Glutamatergic neuron (in vitro differentiated cells): ENCODE measurements around the gene FANCI. TPM values are rescaled to one million over a fixed set of nuclear protein-coding genes. Genes with fewer than 3 reads are reported as not detected.

Source experiments
- DNase-seq: peaks from one replicate; pipeline ENCODE4 v3.0.0; 2022
- H3K27ac Mint-ChIP-seq: one replicate; pipeline ENCODE4 v1.8.0; 2020; ENCODE audit warnings: mild to moderate bottlenecking, mixed read lengths, inconsistent platforms; ENCODE audit not compliant: unreplicated experiment
- H3K27me3 Mint-ChIP-seq: one replicate; pipeline ENCODE4 v1.8.0; 2020; ENCODE audit warnings: mild to moderate bottlenecking, moderate library complexity, mixed read lengths, inconsistent platforms; ENCODE audit not compliant: unreplicated experiment
- H3K36me3 Mint-ChIP-seq: one replicate; pipeline ENCODE4 v1.8.0; 2020; ENCODE audit warnings: mild to moderate bottlenecking, mixed read lengths, inconsistent platforms; ENCODE audit not compliant: unreplicated experiment
- H3K4me1 Mint-ChIP-seq: one replicate; pipeline ENCODE4 v1.8.0; 2020; ENCODE audit warnings: mild to moderate bottlenecking, low read depth, mixed read lengths, inconsistent platforms; ENCODE audit not compliant: unreplicated experiment
- H3K4me3 Mint-ChIP-seq: one replicate; pipeline ENCODE4 v1.8.0; 2020; ENCODE audit warnings: mild to moderate bottlenecking, mixed read lengths, inconsistent platforms; ENCODE audit not compliant: unreplicated experiment
- H3K9me3 Mint-ChIP-seq: one replicate; pipeline ENCODE4 v1.8.0; 2020; ENCODE audit warnings: mild to moderate bottlenecking, moderate library complexity, mixed read lengths, inconsistent platforms; ENCODE audit not compliant: unreplicated experiment
- total RNA-seq: library from RNA; stranded (reverse); fragmentation: NEBNext Ultra II Directional; extraction: Animal tissue kit (Norgen Biotek cat#: 25700); gene quantifications from one replicate; pipeline ENCODE4 v1.2.1, GENCODE V29; 2021; ENCODE audit not compliant: unreplicated experiment
- TF ChIP-seq, protein P1 (sequence below): fragments of 200-600 bp; sonication (generic); IDR thresholded peaks from one replicate; pipeline ENCODE4 v1.5.0; 2021; ENCODE audit not compliant: partially characterized antibody, unreplicated experiment

Gene FANCI
- total RNA-seq, 1 donor from 2014 or later = 15.8 TPM

- H3K27me3 Mint-ChIP-seq = no peaks in the 10 kb centered on the region
- H3K4me1 Mint-ChIP-seq = no peaks in the 10 kb centered on the region
- no peak overlapping the region for H3K27ac Mint-ChIP-seq
- DNase-seq = no peak
- no peaks in the 10 kb centered on the region for H3K36me3 Mint-ChIP-seq
- no peak overlapping the region for H3K4me3 Mint-ChIP-seq
- H3K9me3 Mint-ChIP-seq = no peaks in the 10 kb centered on the region
- TF ChIP-seq, protein P1, sequence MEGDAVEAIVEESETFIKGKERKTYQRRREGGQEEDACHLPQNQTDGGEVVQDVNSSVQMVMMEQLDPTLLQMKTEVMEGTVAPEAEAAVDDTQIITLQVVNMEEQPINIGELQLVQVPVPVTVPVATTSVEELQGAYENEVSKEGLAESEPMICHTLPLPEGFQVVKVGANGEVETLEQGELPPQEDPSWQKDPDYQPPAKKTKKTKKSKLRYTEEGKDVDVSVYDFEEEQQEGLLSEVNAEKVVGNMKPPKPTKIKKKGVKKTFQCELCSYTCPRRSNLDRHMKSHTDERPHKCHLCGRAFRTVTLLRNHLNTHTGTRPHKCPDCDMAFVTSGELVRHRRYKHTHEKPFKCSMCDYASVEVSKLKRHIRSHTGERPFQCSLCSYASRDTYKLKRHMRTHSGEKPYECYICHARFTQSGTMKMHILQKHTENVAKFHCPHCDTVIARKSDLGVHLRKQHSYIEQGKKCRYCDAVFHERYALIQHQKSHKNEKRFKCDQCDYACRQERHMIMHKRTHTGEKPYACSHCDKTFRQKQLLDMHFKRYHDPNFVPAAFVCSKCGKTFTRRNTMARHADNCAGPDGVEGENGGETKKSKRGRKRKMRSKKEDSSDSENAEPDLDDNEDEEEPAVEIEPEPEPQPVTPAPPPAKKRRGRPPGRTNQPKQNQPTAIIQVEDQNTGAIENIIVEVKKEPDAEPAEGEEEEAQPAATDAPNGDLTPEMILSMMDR = no peak
Observed at GRCh38 chr15:89208256-89208655, 35.5 kb upstream of the FANCI start.

DNA sequence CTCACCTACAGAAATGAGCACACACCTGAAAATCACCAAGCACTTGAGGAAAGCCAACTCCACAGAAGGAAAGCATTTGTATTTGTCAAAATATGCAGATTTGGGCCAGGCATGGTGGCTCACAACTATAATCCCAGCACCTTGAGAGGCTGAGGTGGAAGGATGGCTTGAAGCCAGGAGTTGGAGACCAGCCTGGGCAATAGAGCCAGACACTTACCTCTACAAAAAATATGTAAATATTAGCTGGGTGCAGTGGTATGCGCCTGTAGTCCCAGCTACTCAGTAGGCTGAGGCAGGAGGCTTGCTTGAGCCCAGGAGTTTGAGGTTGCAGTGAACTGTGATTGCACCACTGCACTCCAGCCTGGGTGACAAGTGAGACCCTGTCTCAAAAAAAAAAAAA is 34.7 kb upstream of the FANCI start:
- Mint-ChIP-seq H3K4me1 (no peaks in the 10 kb centered on the region), H3K9me3 (no peaks in the 10 kb centered on the region), H3K36me3 (no peaks in the 10 kb centered on the region), H3K27ac (no peak overlapping the region), H3K27me3 (no peaks in the 10 kb centered on the region), H3K4me3 (no peak overlapping the region)
- no peak for DNase-seq
- TF ChIP-seq, protein P1 = no peak

GRCh38 chr15:89211678-89212170 is 32.1 kb upstream of the FANCI start:
- no peaks in the 10 kb centered on the region for H3K36me3 Mint-ChIP-seq
- no peak for DNase-seq
- no peak overlapping the region for H3K27ac Mint-ChIP-seq
- no peaks in the 10 kb centered on the region for H3K27me3 Mint-ChIP-seq
- H3K4me3 Mint-ChIP-seq = no peak overlapping the region
- TF ChIP-seq, protein P1 = no peak
- H3K9me3 Mint-ChIP-seq = no peaks in the 10 kb centered on the region
- H3K4me1 Mint-ChIP-seq = no peaks in the 10 kb centered on the region

GRCh38 chr15:89215627-89216026 is 28.2 kb upstream of the FANCI start:
- H3K27ac Mint-ChIP-seq = no peak overlapping the region

GRCh38 chr15:89217031-89217430 is 26.7 kb upstream of the FANCI start:
- Mint-ChIP-seq H3K36me3 (no peaks in the 10 kb centered on the region), H3K27ac (no peak overlapping the region), H3K4me1 (no peaks in the 10 kb centered on the region), H3K9me3 (peaks cover 3% of the 10 kb centered on the region), H3K4me3 (no peak overlapping the region), H3K27me3 (peaks cover 1% of the 10 kb centered on the region)
- DNase-seq = no peak
- TF ChIP-seq, protein P1 = no peak

More at GRCh38 chr15:89215627-89216026, 28.2 kb upstream of the FANCI start:
- H3K27me3 Mint-ChIP-seq = peaks cover 1% of the 10 kb centered on the region
- H3K4me1 Mint-ChIP-seq = no peaks in the 10 kb centered on the region
- H3K4me3 Mint-ChIP-seq = no peak overlapping the region
- DNase-seq = no peak
- H3K36me3 Mint-ChIP-seq = no peaks in the 10 kb centered on the region
- peaks cover 3% of the 10 kb centered on the region for H3K9me3 Mint-ChIP-seq
- TF ChIP-seq, protein P1 = no peak
